SK-N-MC (cell line): Measurements from ENCODE around the gene CDC14C.

Experiments used
- DNase-seq: peaks from one replicate; pipeline ENCODE4 v3.0.0-alpha.2; 2011; ENCODE audit warnings: low read depth, low spot score
- H3K27ac ChIP-seq: fragments of 200-600 bp; sonication (generic); 2 replicates; pipeline ENCODE4 v1.5.1; 2016; ENCODE audit warnings: mixed run types
- H3K36me3 ChIP-seq: fragments of 200-600 bp; sonication (generic); 2 replicates; pipeline ENCODE4 v1.6.1; 2017; ENCODE audit warnings: antibody characterized with exemption, low read length, mixed read lengths; ENCODE audit not compliant: insufficient read depth
- H3K4me3 ChIP-seq: fragments of 200-600 bp; sonication (generic); 2 replicates; pipeline ENCODE4 v1.5.1; 2016
- H3K9ac ChIP-seq: fragments of 200-600 bp; sonication (generic); 2 replicates; pipeline ENCODE4 v1.8.0; 2017; ENCODE audit warnings: mixed run types, mixed read lengths; ENCODE audit not compliant: insufficient read length
- H3K9me3 ChIP-seq: fragments of 200-600 bp; sonication (generic); 2 replicates; pipeline ENCODE4 v1.6.1; 2017; ENCODE audit warnings: low read depth, mild to moderate bottlenecking, antibody characterized with exemption, low read length, moderate library complexity, mixed read lengths
- EZH2 ChIP-seq: fragments of 200-600 bp; sonication (generic); IDR thresholded peaks from one replicate; pipeline ENCODE4 v1.6.1; 2017; ENCODE audit warnings: antibody characterized with exemption
- FOXP2 ChIP-seq: optimal IDR thresholded peaks from 2 replicates; pipeline ENCODE3; 2011; ENCODE audit warnings: mild to moderate bottlenecking, moderate library complexity; ENCODE audit not compliant: insufficient read depth; ENCODE audit errors: extremely low read length, control extremely low read depth
- POLR2AphosphoS5 ChIP-seq: IDR thresholded peaks from 2 replicates; pipeline ENCODE4 v1.6.1; 2012; ENCODE audit warnings: mild to moderate bottlenecking, low read depth, low read length, borderline replicate concordance

CDC14C gene

DNA sequence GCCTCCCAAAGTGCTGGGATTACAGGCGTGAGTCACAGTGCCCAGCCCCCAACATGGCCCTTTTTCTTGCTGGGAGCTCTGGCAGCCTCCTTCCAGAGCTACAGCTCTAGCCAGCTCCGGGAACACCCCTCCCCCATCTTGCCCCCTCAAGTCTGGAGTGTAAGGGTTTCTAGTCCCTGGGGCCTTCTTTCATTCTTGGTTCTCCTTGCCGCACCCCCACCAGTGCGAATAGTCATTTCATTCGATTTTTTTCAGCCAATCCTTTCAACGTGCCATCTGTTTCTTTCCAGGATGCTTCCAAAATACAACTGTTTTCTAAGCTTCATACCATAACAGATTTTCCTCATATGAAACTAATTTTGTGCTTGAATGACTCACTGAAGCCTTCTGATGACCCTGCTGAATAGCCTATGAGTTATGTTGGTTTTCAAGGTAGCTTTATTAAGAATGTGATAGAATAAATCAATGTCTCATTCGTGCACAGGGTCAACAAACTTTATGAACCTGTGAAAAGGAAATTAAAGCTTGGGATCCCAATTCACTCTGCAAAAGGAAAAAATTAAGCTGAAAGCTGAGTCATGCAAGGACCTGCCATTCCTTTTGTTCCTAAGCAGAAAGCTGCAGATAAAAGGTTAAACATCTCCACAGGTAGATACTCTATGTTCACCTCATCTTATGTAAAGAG, 38.6 kb downstream of the CDC14C start:
- Histone ChIP-seq H3K9ac (no peak overlapping the region), H3K4me3 (no peak overlapping the region)
- no peak for DNase-seq

DNA sequence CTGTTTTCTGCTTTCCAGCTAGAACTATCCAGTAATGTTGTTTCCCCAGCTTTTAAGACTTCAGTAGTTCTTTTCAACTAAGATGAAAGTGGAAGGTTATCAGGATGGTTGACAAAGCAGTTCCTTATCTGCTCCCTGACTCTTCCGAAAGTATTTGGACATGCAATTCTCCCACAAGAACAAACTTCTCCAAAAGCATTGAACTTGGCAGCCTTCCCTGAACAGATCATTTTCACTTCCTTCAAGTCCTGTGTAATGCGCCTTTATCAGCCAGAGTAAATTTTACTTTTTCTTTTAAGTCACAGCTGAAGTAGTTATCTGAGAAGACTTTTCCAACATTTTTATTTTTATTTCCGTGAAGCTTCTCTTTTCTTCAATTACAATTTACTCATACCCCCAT, 39.7 kb downstream of the CDC14C start:
- H3K4me3 ChIP-seq, result no peak overlapping the region
- no peak overlapping the region for H3K27ac ChIP-seq
- H3K9ac ChIP-seq, result no peak overlapping the region
- TF ChIP-seq EZH2, result no peak
- TF ChIP-seq POLR2AphosphoS5, result no peak
- no peak for TF ChIP-seq FOXP2
- H3K9me3 ChIP-seq, result no peaks in the 10 kb centered on the region
- no peaks in the 10 kb centered on the region for H3K36me3 ChIP-seq
- DNase-seq, result no peak

More for the DNA sequence above, 38.6 kb downstream of the CDC14C start:
- Histone ChIP-seq H3K36me3 (no peaks in the 10 kb centered on the region), H3K9me3 (no peaks in the 10 kb centered on the region), H3K27ac (no peak overlapping the region)
- TF ChIP-seq FOXP2 (no peak), POLR2AphosphoS5 (no peak), EZH2 (no peak)

DNA sequence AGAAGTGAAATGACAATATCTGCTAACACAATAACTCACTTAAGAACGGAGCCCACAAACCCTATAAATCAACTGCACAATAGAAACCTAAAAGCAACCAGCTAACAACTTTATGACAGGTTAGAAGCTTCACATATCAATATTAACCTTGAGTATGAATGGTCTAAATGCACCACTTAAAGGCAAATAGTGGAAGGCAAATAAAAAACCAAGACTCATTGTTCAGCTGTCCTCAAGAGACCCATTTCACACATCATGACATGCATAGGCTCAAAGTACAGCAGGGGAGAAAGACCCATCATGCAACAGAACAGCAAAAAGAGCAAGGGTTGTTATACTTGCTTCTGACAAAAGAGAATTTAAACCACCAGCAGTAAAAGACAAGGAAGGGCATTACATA, 46.8 kb downstream of the CDC14C start:
- Histone ChIP-seq H3K27ac (no peak overlapping the region), H3K9me3 (no peaks in the 10 kb centered on the region), H3K36me3 (no peaks in the 10 kb centered on the region), H3K9ac (no peak overlapping the region), H3K4me3 (no peak overlapping the region)
- no peak for DNase-seq
- TF ChIP-seq EZH2 (no peak), FOXP2 (no peak), POLR2AphosphoS5 (no peak)

DNA sequence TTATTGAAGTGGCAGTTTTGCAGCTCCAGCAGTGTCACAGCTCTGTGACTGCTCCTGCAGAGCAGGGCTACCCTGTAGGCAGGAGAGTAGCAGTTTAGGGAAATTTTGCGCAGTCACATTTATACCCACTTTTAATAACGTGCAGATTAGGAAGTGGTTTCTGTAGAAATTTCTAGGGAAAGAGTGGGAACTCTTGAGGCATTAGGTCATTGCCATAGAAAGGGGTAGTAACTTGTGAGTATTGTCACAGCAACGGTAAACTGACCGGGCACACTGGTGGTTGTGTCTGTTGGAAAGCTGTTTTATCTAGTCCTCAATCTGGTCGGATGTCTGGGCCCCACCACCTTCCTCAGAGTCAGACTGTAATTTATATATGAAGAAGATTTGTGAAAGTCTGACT, 51.9 kb downstream of the CDC14C start:
- TF ChIP-seq FOXP2 (no peak), POLR2AphosphoS5 (no peak), EZH2 (no peak)
- H3K9ac ChIP-seq, result no peak overlapping the region
- H3K27ac ChIP-seq, result no peak overlapping the region
- no peaks in the 10 kb centered on the region for H3K36me3 ChIP-seq
- DNase-seq, result no peak
- H3K9me3 ChIP-seq, result no peaks in the 10 kb centered on the region
- H3K4me3 ChIP-seq, result no peak overlapping the region

DNA sequence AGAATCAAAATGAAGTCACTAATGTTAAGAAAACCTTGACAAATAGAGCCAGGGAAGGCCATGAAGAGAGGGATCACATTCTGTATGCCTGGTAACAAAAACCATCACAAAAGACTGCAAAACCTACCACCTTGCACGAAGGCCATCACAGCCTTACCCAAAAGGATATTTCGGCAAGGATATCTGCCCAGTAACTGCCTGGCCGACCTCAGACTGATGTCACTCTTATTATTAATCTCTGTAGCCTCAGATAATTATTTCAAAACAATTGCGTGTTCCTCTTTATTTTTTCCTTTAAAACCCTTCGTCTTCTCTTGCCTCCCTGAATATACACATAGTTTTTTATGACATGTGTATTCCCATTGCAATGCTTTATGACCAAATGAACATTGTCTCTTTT, 52.5 kb downstream of the CDC14C start:
- H3K9ac ChIP-seq, result no peak overlapping the region
- H3K9me3 ChIP-seq, result no peaks in the 10 kb centered on the region
- H3K27ac ChIP-seq, result no peak overlapping the region
- no peak for TF ChIP-seq EZH2
- no peak for TF ChIP-seq FOXP2
- no peak for TF ChIP-seq POLR2AphosphoS5
- no peaks in the 10 kb centered on the region for H3K36me3 ChIP-seq
- DNase-seq, result no peak
- H3K4me3 ChIP-seq, result no peak overlapping the region
